Measurements from ENCODE around the gene TMTC4. TPM values are rescaled to one million over a fixed set of nuclear protein-coding genes. Genes with fewer than 3 reads are reported as not detected.

The TMTC4 gene
- total and polyA plus RNA-seq, 2 of the 4 experiments (the other 2 are of a cell fraction), result 8.4 to 14.3 TPM

- dilution Hi-C loops (cut with HindIII; ENCODE audit: low sequenced_read_pairs, unreplicated experiment), result no loop called here
- Histone ChIP-seq H3K4me1 (ENCODE audit: control insufficient read depth, insufficient read depth, low read length) (no peaks in the 10 kb centered on the region), H2AK5ac (ENCODE audit: low read depth, low read length) (no peak overlapping the region), H2BK5ac (ENCODE audit: low read depth, low read length, poor library complexity, severe bottlenecking) (no peak overlapping the region), H4K91ac (ENCODE audit: insufficient read depth, low read depth, low read length) (no peak overlapping the region), H3K23ac (ENCODE audit: low read depth, low read length) (no peak overlapping the region), H3K18ac (ENCODE audit: low read depth, low read length) (no peak overlapping the region), H4K20me1 (ENCODE audit: insufficient read depth, low read length) (no peaks in the 10 kb centered on the region), H4K8ac (ENCODE audit: low read depth in 2 of 2, low read length in 2 of 2) (no peak overlapping the region; a peak in 1 of 4 replicates), H3K27me3 (ENCODE audit: control insufficient read depth, insufficient read depth, low read length) (no peaks in the 10 kb centered on the region), H4K5ac (ENCODE audit: low read depth, low read length) (no peak overlapping the region), H3K4me3 (ENCODE audit: insufficient read depth, low read depth, low read length) (no peak overlapping the region), H3K56ac (ENCODE audit: extremely low read depth, insufficient read depth, low read length) (no peak overlapping the region), H2AK9ac (replicated peaks; ENCODE audit: low read depth, low read length, poor library complexity) (no peak overlapping the region), H2AFZ (replicated peaks; ENCODE audit: low read length, poor library complexity) (no peak overlapping the region), H3K9me3 (ENCODE audit: control insufficient read depth, insufficient read depth, low read length) (no peaks in the 10 kb centered on the region), H2BK120ac (ENCODE audit: low read depth, low read length) (no peak overlapping the region), H3K9ac (ENCODE audit: low read depth, low read length) (no peak overlapping the region), H2BK20ac (ENCODE audit: low read depth, low read length) (no peak overlapping the region), H3K36me3 (ENCODE audit: control insufficient read depth, insufficient read depth, low read length) (peaks cover 12% of the 10 kb centered on the region; the same call in 1 of the 2 replicates), H3K79me1 (ENCODE audit: low read depth in 1 of 2, low read length in 2 of 2) (no peaks in the 10 kb centered on the region), H2BK15ac (ENCODE audit: low read depth, low read length) (no peak overlapping the region), H3K9me1 (ENCODE audit: insufficient read depth, low read length) (no peaks in the 10 kb centered on the region), H3K4ac (ENCODE audit: low read depth, low read length) (no peak overlapping the region), H3K27ac (ENCODE audit: insufficient read depth, low read length) (no peak overlapping the region), H3K4me2 (ENCODE audit: low read depth, low read length) (no peak overlapping the region), H3K14ac (replicated peaks; ENCODE audit: low read depth, low read length) (no peak overlapping the region)
- intact Hi-C loops (cut with micrococcal nuclease), result no loop called here
- DNase-seq (no peak), ATAC-seq (ENCODE audit: low read depth) (no peak)
- no peak for TF ChIP-seq MAZ (IDR thresholded peaks at IDR 0.05; ENCODE audit: borderline replicate concordance, low read depth, low read length)
- TF ChIP-seq RFX5 (IDR thresholded peaks at IDR 0.05; ENCODE audit: low read depth, low read length), result no peak
- no peak for TF ChIP-seq MAFK (IDR thresholded peaks at IDR 0.05; ENCODE audit: low read depth, low read length)
- no peak for TF ChIP-seq FOS (IDR thresholded peaks at IDR 0.05; ENCODE audit: low read depth, low read length)
- TF ChIP-seq ELK1 (IDR thresholded peaks at IDR 0.05; ENCODE audit: borderline replicate concordance, low read depth, low read length), result no peak
- no peak for TF ChIP-seq NFE2L2 (IDR thresholded peaks at IDR 0.05; ENCODE audit: low read depth, low read length)
- no peak for TF ChIP-seq RCOR1 (IDR thresholded peaks at IDR 0.05; ENCODE audit: insufficient replicate concordance, low read length)
- no peak for TF ChIP-seq SMC3 (IDR thresholded peaks at IDR 0.05; ENCODE audit: low read depth, low read length)
- no peak for TF ChIP-seq BHLHE40 (IDR thresholded peaks at IDR 0.05; ENCODE audit: low read depth, low read length)
- ChIA-PET CTCF (no interaction called here), POLR2A (ENCODE audit: unreplicated experiment) (no interaction called here)
- no CpG with 5 or more reads among the region's 6 CpGs for WGBS, 2 experiments (ENCODE audit: extremely low coverage in 2 of 2, insufficient read length in 1 of 2)
- in situ Hi-C loops (cut with MboI; ENCODE audit: low sequenced_read_pairs), result no loop called here
- BruUV-seq (replicated peaks), result no TSS peak
Measured at GRCh38 chr13:100608906-100609305, 65.7 kb downstream of the TMTC4 start.

Data from IMR-90 (cell line).